ENCODE measurements around the gene HOXA11.

DNA sequence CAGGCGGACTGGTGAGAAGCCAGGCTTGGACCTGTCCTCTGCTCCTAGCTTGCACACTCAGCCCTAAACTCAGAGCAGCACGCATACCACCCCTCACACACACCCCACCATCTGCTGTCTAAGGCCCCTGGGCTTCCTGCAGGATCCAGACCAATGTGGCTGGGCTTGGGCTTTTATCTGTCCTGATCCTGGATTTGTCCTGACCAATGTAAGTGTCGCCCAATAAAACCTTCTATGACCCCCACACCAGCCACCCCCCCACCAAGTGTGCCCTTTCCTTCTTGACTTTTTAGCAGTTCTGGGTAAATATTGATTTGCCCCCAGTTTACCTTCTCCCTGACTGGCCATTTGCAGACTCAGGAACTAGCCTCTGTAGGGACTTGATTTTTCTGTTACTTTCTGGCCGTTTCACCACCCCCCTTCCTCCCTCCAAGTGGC lies 16.6 kb upstream of the HOXA11 start:
- TF ChIP-seq, protein P1, sequence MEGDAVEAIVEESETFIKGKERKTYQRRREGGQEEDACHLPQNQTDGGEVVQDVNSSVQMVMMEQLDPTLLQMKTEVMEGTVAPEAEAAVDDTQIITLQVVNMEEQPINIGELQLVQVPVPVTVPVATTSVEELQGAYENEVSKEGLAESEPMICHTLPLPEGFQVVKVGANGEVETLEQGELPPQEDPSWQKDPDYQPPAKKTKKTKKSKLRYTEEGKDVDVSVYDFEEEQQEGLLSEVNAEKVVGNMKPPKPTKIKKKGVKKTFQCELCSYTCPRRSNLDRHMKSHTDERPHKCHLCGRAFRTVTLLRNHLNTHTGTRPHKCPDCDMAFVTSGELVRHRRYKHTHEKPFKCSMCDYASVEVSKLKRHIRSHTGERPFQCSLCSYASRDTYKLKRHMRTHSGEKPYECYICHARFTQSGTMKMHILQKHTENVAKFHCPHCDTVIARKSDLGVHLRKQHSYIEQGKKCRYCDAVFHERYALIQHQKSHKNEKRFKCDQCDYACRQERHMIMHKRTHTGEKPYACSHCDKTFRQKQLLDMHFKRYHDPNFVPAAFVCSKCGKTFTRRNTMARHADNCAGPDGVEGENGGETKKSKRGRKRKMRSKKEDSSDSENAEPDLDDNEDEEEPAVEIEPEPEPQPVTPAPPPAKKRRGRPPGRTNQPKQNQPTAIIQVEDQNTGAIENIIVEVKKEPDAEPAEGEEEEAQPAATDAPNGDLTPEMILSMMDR (IDR thresholded peaks at IDR 0.05): no peak
- no peak for TF ChIP-seq POLR2AphosphoS5 (IDR thresholded peaks at IDR 0.05; ENCODE audit: insufficient read depth in 1 of 2, low read depth in 1 of 2)
- no peak for TF ChIP-seq POLR2A (IDR thresholded peaks at IDR 0.05)

Data from vagina (tissue), 2 donors.